Measurements from ENCODE around the gene LRRC66.

The LRRC66 gene

DNA sequence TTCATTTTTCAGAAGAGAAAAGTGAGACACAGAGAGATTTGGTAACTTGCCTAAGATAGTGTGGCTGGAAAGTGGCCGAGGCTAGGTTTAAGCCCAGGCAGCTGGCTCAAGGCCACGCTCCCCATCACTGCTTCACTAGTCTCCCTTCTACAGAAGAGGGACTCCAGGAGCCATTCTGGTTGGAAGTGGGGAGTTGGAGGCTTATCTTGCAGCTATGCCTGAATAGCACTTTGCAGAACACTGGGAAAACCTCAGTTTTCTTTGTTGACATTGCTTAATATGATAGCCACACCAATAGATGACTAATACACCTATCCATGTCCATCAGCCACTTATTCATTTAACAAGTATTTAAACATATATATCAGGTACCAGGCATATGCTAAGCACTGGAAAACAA is 18.5 kb downstream of the LRRC66 start:
- Histone ChIP-seq H3K4me1 (ENCODE audit: insufficient read depth, insufficient read length) (no peaks in the 10 kb centered on the region), H3K9ac (ENCODE audit: insufficient read length, low read depth) (no peak overlapping the region), H3K27me3 (ENCODE audit: insufficient read depth, insufficient read length) (no peaks in the 10 kb centered on the region), H3K36me3 (ENCODE audit: insufficient read depth, insufficient read length, low read length) (no peaks in the 10 kb centered on the region), H3K9me3 (ENCODE audit: insufficient read depth, low read length) (no peaks in the 10 kb centered on the region), H3K4me3 (ENCODE audit: insufficient read length, low read depth) (no peak overlapping the region)
- DNase-seq (ENCODE audit: low read depth, low spot score), result no peak
- no peak for TF ChIP-seq SUZ12 (IDR thresholded peaks at IDR 0.05; ENCODE audit: extremely low read depth, insufficient read depth, insufficient read length)
- no peak for TF ChIP-seq YY1 (IDR thresholded peaks at IDR 0.05; ENCODE audit: insufficient read depth, insufficient read length)
- no peak for TF ChIP-seq ZNF274 (IDR thresholded peaks at IDR 0.05; ENCODE audit: low read depth, low read length)

DNA sequence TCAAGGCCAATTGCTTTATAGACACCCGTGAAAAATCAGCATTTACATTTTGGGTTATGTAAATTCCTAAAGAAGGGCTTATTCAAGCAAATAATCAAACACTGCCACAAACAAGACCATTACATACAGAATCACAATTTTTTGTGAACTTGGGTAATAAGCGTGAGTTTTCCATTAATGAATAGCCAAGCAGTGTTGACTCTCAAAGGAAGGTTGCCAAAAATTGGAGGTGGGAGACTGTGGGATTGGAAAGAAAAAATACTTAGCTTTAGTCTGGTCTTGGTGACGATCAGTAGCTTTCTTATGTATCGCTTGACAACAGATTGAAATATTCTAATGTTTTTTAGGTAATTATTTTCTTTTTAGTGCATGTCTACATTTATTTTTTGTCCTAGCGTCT is 20.9 kb downstream of the LRRC66 start:
- DNase-seq (ENCODE audit: low read depth, low spot score), result no peak
- H3K9ac ChIP-seq (ENCODE audit: insufficient read length, low read depth), result no peak overlapping the region
- no peaks in the 10 kb centered on the region for H3K27me3 ChIP-seq (ENCODE audit: insufficient read depth, insufficient read length)
- H3K4me1 ChIP-seq (ENCODE audit: insufficient read depth, insufficient read length), result no peaks in the 10 kb centered on the region
- TF ChIP-seq SUZ12 (IDR thresholded peaks at IDR 0.05; ENCODE audit: extremely low read depth, insufficient read depth, insufficient read length), result no peak
- no peak for TF ChIP-seq ZNF274 (IDR thresholded peaks at IDR 0.05; ENCODE audit: low read depth, low read length)
- TF ChIP-seq YY1 (IDR thresholded peaks at IDR 0.05; ENCODE audit: insufficient read depth, insufficient read length), result no peak
- H3K4me3 ChIP-seq (ENCODE audit: insufficient read length, low read depth), result no peak overlapping the region
- no peaks in the 10 kb centered on the region for H3K36me3 ChIP-seq (ENCODE audit: insufficient read depth, insufficient read length, low read length)
- H3K9me3 ChIP-seq (ENCODE audit: insufficient read depth, low read length), result no peaks in the 10 kb centered on the region

DNA sequence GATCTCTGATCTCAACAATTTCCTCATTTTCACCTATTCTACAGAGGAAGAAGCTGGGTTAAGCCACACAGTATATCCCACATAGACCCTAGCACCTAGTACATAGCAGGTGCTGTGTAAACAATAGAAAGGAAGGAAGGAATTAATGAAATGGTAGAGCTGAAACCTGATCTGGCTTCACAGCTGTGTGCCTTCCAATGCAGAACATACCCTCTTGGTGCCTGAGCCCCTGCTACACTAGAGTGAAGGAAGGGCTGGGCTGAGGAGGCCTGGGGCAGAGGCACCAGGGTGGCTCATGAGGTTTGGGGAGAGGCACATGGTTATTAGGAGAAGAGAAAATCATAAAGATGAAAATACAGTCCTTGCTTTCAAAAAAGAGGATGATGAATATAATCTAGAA is 21.3 kb downstream of the LRRC66 start:
- Histone ChIP-seq H3K27me3 (ENCODE audit: insufficient read depth, insufficient read length) (no peaks in the 10 kb centered on the region), H3K9me3 (ENCODE audit: insufficient read depth, low read length) (no peaks in the 10 kb centered on the region), H3K9ac (ENCODE audit: insufficient read length, low read depth) (no peak overlapping the region), H3K4me3 (ENCODE audit: insufficient read length, low read depth) (no peak overlapping the region), H3K4me1 (ENCODE audit: insufficient read depth, insufficient read length) (no peaks in the 10 kb centered on the region), H3K36me3 (ENCODE audit: insufficient read depth, insufficient read length, low read length) (no peaks in the 10 kb centered on the region)
- TF ChIP-seq SUZ12 (IDR thresholded peaks at IDR 0.05; ENCODE audit: extremely low read depth, insufficient read depth, insufficient read length) (no peak), ZNF274 (IDR thresholded peaks at IDR 0.05; ENCODE audit: low read depth, low read length) (no peak), YY1 (IDR thresholded peaks at IDR 0.05; ENCODE audit: insufficient read depth, insufficient read length) (no peak)
- DNase-seq (ENCODE audit: low read depth, low spot score), result no peak

DNA sequence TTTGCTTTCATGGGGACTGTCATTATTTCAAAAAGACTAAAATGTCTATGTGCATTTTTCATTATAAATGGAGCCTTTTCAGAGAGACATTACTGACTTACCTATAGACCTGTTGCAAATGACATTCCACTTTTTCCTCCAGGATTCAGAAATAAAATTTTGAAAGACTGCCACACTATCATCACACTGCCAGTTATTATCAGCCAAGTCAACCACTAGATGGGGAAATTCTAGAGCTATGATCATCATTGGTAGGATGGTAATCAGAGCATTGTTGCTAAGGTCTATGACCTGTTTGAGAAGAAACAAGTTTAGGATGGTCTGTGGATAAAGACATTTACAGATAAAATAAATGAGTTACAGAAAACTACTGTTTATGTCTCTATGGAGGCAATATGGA is 22.5 kb downstream of the LRRC66 start:
- Histone ChIP-seq H3K4me1 (ENCODE audit: insufficient read depth, insufficient read length) (no peaks in the 10 kb centered on the region), H3K9ac (ENCODE audit: insufficient read length, low read depth) (no peak overlapping the region), H3K36me3 (ENCODE audit: insufficient read depth, insufficient read length, low read length) (no peaks in the 10 kb centered on the region), H3K27me3 (ENCODE audit: insufficient read depth, insufficient read length) (no peaks in the 10 kb centered on the region), H3K4me3 (ENCODE audit: insufficient read length, low read depth) (no peak overlapping the region), H3K9me3 (ENCODE audit: insufficient read depth, low read length) (no peaks in the 10 kb centered on the region)
- no peak for DNase-seq (ENCODE audit: low read depth, low spot score)
- TF ChIP-seq SUZ12 (IDR thresholded peaks at IDR 0.05; ENCODE audit: extremely low read depth, insufficient read depth, insufficient read length) (no peak), ZNF274 (IDR thresholded peaks at IDR 0.05; ENCODE audit: low read depth, low read length) (no peak)

DNA sequence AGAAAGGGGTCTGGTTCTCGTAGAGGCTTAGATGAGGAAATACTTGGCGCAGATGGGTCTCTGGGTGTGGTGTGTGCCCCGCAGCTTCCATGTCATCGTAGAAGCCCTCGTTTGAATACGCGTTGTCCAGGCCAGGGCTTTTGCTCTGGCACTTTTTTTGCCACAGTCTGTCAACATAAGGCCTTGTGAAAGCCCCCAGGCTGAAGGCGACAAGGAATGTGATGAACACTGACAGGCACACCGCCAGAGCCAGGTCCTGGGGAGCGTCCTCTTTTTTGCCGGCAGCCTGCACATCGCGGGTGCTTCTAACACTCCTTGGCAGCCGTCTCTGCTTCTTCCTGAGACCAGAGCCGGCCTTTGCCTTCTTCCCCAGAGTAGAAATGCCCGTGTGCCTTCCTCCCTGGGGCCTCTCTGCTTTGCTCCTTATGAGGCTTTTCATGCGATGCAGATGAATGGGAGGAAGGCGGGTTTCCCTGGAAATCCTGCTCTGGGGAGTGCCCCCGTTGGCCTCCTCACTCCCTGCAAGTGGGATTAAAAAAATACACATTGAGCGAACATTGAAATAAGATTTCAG is 24.4 kb downstream of the LRRC66 start:
- no peak for DNase-seq (ENCODE audit: low read depth, low spot score)
- no peaks in the 10 kb centered on the region for H3K9me3 ChIP-seq (ENCODE audit: insufficient read depth, low read length)
- H3K9ac ChIP-seq (ENCODE audit: insufficient read length, low read depth), result no peak overlapping the region
- H3K27me3 ChIP-seq (ENCODE audit: insufficient read depth, insufficient read length), result no peaks in the 10 kb centered on the region
- H3K4me3 ChIP-seq (ENCODE audit: insufficient read length, low read depth), result no peak overlapping the region
- TF ChIP-seq SUZ12 (IDR thresholded peaks at IDR 0.05; ENCODE audit: extremely low read depth, insufficient read depth, insufficient read length) (no peak), YY1 (IDR thresholded peaks at IDR 0.05; ENCODE audit: insufficient read depth, insufficient read length) (no peak), ZNF274 (IDR thresholded peaks at IDR 0.05; ENCODE audit: low read depth, low read length) (no peak)
- H3K36me3 ChIP-seq (ENCODE audit: insufficient read depth, insufficient read length, low read length), result no peaks in the 10 kb centered on the region
- no peaks in the 10 kb centered on the region for H3K4me1 ChIP-seq (ENCODE audit: insufficient read depth, insufficient read length)

DNA sequence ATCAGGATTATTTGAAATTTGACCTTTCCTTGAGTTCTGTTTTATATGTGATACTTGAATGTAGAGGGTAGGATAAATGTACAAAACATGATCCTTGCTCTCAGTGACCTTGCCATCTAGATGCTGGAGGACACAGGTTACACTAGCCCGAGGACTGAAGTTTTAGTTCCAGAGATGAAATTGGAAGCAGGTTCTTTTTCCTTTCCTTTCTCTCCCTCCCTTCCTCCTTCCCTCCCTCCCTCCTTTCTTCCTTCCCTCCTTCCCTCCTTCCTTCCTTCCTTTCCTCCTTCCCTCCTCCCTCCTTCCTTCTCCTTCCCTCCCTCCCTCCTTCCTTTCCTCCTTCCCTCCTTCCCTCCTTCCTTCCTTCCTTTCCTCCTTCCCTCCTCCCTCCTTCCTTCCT is 54.3 kb downstream of the LRRC66 start:
- H3K9ac ChIP-seq (ENCODE audit: insufficient read length, low read depth), result no peak overlapping the region
- no peaks in the 10 kb centered on the region for H3K9me3 ChIP-seq (ENCODE audit: insufficient read depth, low read length)
- H3K27me3 ChIP-seq (ENCODE audit: insufficient read depth, insufficient read length), result no peaks in the 10 kb centered on the region
- no peaks in the 10 kb centered on the region for H3K4me1 ChIP-seq (ENCODE audit: insufficient read depth, insufficient read length)
- H3K4me3 ChIP-seq (ENCODE audit: insufficient read length, low read depth), result no peak overlapping the region
- DNase-seq (ENCODE audit: low read depth, low spot score), result no peak
- H3K36me3 ChIP-seq (ENCODE audit: insufficient read depth, insufficient read length, low read length), result no peaks in the 10 kb centered on the region
- TF ChIP-seq ZNF274 (IDR thresholded peaks at IDR 0.05; ENCODE audit: low read depth, low read length) (no peak), YY1 (IDR thresholded peaks at IDR 0.05; ENCODE audit: insufficient read depth, insufficient read length) (no peak), SUZ12 (IDR thresholded peaks at IDR 0.05; ENCODE audit: extremely low read depth, insufficient read depth, insufficient read length) (no peak)

DNA sequence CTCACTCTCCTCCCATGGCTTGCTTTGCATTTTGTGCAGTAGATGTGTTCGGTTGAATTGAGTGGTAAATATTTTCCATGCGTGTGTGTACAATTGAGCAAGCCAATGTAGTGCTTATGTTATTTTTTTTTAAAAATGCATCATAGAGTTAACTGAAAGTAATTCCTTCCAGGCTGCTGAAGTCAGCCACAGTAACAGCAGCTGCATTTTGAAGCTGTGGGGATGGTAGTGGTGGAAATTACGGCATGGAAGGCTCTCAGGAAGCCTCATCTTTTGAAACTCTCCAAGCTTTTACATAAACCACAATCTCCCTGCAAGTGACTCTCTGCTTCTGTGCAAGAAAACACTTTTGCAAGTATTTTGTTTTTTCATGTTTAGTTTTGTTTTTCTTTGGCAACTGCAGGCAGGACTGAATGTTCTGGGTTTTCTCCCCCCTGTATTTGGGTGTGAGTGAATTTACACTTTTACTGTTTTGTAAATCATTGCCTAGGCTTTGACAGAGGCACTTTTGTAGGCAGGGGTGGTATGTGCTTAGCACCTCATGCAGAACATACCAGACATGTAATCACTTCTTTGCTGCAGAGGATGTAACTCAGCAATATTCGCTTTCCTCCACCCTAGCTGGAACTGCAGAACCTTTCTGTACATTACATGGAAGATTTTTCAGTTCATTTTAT is 56.2 kb downstream of the LRRC66 start:
- Histone ChIP-seq H3K27me3 (ENCODE audit: insufficient read depth, insufficient read length) (no peaks in the 10 kb centered on the region), H3K4me1 (ENCODE audit: insufficient read depth, insufficient read length) (no peaks in the 10 kb centered on the region), H3K4me3 (ENCODE audit: insufficient read length, low read depth) (no peak overlapping the region), H3K9me3 (ENCODE audit: insufficient read depth, low read length) (no peaks in the 10 kb centered on the region), H3K9ac (ENCODE audit: insufficient read length, low read depth) (no peak overlapping the region), H3K36me3 (ENCODE audit: insufficient read depth, insufficient read length, low read length) (no peaks in the 10 kb centered on the region)
- no peak for TF ChIP-seq ZNF274 (IDR thresholded peaks at IDR 0.05; ENCODE audit: low read depth, low read length)
- no peak for TF ChIP-seq SUZ12 (IDR thresholded peaks at IDR 0.05; ENCODE audit: extremely low read depth, insufficient read depth, insufficient read length)
- no peak for TF ChIP-seq YY1 (IDR thresholded peaks at IDR 0.05; ENCODE audit: insufficient read depth, insufficient read length)
- no peak for DNase-seq (ENCODE audit: low read depth, low spot score)
